ENCODE data around the gene KCNJ10.

Gene KCNJ10

DNA sequence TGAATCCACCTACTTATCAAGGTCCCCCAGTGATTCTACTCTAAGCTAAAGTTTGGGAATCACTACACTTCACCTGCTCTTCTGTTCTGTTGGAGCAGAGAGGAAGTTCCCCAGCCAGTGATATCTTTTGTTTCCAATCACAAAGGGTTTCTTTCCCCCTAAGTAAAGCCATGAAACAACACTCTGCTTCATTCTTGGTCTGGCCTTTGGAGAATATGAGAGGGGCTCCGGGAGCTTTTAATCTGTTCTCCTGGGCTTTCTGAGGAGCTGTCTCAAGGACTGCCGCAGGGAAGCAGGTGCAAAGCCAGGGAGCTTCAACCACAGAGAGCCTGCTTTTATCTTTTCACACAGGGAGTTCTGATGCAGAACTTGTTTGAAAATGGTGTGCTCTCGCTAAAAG lies 105.8 kb downstream of the KCNJ10 start:
- DNase-seq (ENCODE audit: low read depth, low spot score): no peak

DNA sequence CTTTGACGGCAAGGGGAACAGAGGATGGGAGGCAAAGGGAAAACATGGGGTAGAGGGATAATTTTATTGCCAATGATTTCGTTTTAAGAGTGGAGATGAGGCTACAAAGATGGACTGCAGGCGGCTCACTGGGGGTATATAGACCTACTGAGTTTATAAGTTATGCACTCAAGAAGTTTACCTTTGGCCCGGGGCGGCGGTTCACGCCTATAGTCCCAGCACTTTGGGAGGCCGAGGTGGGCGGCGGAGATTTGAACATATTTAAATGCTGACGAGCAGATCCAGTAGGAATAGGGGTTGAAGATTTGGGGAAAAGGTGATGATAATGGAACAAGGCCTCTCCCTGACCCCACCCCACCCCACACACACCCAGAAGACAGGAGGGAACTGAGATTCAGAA lies 107.8 kb downstream of the KCNJ10 start:
- DNase-seq (ENCODE audit: low read depth, low spot score): no peak

DNA sequence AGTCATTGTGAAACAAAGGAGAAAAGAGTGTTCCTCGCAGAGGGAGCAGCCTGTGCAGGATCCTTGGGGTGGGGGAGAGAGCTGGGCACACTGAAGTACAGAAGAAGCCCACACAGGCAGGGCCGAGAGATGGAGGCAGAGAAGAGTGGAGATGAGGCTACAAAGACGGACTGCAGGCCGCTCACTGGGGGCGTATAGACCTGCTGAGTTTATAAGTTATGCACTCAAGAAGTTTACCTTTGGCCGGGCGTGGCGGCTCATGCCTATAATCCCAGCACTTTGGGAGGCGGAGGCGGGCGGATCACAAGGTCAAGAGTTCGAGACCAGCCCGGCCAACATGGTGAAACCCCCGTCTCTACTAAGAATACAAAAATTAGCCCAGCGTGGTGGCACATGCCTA lies 108.3 kb downstream of the KCNJ10 start:
- DNase-seq (ENCODE audit: low read depth, low spot score): no peak

DNA sequence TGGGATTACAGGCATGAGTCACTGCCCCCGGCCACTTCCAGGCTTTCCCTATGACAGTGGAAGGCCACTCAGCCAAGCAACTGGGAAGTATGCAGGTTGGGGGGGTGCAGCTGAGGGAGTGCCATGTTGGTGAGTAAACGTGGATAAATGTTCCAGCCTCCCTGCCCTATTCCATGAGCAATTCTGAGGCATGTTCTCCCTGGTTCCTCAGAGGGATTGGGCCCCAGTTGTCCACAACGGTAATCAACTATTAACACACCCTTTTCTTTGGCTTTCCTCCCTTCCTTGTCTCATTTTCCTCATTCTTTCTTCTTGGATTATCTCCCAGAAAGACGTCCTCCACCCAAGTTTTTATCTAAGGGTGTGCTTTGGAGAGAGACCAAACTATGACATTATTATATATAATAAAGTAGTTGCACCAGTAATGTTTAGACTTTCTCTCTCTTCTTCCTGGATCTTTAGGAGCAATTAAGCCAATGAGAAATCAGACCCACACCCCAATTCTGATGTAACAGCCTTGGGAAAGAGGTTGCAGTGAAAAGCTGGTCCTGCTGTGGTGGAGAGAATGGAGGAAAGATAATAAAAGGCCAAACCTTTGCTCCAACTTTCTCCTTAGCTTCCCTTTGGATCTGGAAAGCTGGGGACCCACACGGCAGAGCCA lies 109.1 kb downstream of the KCNJ10 start:
- no peak for DNase-seq (ENCODE audit: low read depth, low spot score)

DNA sequence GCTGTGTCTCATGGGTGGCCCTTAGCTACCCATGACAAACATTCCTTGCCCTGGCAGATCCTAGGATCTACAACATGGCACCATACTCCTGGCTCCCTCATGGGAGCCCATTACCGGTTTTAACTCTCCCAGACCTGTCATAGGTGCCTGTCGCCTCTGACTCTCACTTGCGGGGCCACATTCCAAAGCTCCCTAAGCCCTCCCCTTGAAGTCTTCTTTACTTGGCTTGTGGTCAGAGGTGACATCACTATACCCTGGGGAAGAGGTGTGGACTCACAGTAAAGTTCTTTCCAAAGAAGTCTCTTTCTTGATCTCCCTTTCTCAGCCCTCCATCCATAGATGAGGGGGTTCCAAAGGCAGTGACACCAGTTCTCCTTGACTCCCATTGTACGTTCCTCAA lies 110.5 kb downstream of the KCNJ10 start:
- DNase-seq (ENCODE audit: low read depth, low spot score): no peak

DNA sequence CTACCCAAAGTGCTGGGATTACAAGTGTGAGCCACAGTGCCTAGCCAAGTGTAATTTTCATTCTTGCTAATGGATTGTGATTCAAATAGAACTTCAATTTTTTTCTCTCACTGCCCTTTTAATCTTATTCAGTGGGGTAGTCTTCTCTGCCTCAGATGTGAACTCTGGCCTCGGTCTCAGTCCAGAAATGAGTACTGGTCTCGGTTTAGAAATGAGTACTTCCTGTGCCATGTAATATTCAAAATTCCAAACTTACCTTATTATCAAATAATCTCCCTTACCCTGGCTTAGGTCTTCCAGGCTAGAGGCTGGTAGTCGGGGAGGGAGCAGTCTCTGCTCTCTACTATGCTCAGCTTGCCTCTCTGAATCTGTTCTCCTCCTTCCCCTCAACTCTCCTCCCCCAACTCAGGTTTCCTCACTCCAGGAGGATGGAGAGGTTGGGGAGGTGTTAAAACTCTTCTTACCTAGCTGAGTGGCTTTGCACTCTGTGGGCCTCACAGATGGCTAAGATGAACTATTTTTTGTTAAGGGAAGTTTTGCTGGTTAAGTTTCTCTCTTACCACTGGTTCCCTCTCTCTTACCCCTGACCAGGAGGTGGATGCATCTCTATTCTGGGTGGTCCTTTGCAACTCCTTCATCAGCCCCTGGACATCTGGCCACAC lies 111.1 kb downstream of the KCNJ10 start:
- DNase-seq (ENCODE audit: low read depth, low spot score): no peak

DNA sequence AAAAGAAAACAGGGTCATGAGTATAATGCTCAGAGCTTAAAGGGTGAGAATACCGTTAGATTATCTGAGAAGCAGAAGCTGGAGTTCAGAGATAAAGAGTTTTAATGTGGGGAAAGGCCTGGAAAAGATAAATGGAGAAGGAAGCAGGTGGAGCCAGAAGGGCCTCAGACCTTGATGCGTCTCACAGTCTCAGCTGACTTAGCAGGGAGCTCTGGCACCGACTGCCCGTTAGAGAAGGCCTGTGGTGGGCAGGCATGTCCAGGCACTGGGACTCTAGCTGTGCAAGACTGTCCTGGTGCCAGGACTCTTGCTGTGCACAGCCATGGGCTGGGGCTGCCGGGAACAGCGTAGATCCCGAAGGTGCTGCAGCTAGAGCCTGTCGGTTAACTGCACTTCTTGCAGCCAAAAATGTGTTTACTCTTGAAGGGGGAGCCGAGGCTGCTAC lies 112.1 kb downstream of the KCNJ10 start:
- DNase-seq (ENCODE audit: low read depth, low spot score): no peak

DNA sequence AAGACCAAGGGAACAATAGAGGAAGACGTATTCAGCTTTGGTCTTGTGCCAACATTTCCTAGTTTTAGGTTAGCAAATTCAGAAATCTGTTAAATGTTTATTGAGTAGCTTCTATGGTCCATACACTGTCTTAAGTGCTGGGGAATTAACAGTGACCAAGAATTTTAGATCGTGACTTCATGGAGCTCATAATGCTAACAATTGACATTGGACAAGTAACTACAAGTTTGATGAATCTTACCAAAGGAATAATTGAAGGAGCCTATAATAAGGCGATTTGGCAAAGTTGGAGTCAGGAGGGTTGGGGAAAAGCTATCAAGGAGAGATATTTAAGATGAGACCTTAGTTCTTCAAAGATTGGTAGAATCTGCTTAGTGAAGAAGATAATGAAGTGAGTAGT lies 114.5 kb downstream of the KCNJ10 start:
- DNase-seq (ENCODE audit: low read depth, low spot score): no peak

DNA sequence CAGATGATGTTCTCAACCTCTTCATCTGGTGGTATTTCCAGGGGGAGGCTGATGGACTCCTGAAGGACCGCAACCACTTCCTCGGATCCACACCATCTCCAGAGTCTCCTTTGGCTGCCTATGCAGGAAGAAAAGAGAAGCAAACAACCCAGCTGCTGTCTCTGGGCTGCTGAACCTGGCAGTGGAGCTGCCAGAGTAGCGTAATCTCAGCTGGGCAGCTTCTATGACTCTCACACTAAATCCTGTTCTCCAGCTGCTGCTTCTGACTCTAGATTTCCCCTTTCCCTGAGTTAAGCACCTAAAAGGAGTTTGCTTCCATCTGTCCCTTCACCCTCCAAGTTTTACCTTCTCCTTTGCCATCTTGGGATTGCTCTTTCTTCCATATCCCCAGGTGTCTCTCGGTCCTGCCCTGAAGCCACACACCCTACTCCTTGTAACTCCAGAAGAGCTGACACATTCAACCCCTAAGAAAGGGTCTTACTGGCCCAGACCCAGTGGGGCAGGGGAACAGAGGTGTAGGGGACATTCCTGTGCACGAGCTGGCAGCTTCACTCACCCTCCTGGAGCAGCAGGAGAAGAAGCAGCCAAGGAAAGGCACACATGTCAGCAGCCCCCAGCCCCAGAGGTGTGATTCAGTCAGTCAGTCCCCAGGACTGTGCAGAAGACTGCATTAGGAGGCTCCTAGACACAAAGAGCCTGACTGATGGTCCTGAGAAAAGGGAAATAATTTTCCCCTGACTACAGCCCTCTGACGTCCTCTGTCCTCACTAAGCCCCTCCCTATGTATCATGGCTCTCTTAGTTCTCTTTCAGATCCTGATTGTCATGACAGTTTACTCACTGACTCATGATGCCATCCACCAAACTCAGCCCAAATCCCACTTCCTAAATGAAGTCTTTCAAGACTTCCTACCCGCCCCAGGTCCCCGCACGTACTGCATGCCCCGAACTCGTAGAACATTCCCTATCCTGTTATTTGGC lies 116.1 kb downstream of the KCNJ10 start, which contains the start of gene SLAMF9:
Gene SLAMF9 (minus strand): TSS at position 702 of the 980 bp plus-strand sequence. CDS start 100 bp downstream, at position 602.
- no peak for DNase-seq (ENCODE audit: low read depth, low spot score)

DNA sequence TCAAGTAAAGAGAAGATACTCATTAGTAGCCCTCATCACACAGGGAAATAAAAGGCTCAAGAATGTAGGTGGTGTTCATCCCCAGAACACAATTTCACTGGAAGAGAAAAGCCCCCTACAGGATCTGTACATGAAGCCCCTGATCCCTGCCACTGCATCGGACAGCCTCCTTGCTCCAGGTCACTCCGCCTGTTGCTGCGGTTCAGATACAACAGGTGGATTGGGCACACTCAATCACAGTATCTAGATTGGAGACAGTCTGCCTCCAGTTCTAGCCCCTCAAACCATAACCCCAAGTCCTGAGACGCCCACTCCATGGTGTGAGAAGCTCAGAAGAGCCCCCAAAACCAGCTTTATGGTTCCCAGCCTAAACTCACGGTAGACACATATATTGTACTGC lies 117.0 kb downstream of the KCNJ10 start:
- no peak for DNase-seq (ENCODE audit: low read depth, low spot score)

DNA sequence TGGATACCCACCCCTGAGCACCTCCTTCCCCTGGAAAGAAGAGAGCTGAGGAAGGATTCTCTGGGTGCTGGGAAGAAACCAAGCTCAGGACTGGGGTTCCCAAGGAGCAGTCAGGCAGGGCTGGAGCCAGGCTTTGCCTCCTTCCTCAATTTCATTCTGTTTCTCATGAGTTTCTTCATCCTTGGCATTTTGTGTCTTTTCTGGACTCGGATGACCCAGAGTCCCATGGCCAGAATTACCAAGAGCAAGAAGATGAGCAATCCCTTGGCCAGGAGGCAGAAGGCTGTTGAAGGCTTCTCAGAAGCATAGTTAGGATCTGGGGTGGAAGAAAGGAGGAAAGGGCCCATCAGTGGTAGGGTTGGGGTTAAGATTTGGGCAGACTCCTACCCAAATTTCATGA lies 118.4 kb downstream of the KCNJ10 start:
- DNase-seq (ENCODE audit: low read depth, low spot score): no peak

DNA sequence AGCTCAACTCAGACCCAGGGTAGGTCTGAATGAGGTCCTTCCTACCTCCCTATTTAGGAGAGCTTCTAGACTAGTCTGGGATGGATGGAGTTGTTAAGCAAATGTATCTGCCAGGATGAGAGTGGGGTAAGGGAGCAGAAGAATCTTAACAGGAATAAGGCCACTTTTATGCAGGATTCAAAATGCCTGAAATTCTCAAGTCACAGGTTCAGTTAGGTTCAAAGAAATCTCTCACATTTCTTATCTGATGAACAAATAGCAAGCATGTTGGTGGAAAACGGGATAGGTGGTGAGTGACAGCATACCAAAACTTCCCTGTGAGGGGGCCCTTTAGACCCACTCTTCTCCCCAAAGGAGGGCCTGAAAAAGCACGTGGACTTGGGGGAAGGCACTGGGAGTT lies 118.9 kb downstream of the KCNJ10 start:
- DNase-seq (ENCODE audit: low read depth, low spot score): no peak

DNA sequence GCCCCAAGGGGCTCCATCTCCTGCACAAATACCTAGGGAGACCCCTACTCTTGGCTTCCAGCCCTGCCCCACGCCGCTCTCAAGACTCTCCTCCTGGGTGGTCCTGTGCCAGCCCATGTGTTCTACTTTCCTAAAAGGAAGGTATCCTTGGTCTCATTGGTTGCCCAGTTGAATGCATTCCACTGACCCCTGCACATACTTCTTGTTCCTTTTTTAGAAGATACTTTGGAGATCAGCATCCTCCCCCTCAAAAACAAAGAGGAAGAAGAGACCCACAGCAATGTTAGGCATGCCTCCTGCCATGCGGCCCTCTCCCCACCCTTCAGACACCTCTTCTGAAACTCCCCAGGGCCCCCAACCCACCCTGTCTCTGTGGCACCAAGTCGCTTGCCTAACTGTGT lies 120.0 kb downstream of the KCNJ10 start:
- DNase-seq (ENCODE audit: low read depth, low spot score): no peak

DNA sequence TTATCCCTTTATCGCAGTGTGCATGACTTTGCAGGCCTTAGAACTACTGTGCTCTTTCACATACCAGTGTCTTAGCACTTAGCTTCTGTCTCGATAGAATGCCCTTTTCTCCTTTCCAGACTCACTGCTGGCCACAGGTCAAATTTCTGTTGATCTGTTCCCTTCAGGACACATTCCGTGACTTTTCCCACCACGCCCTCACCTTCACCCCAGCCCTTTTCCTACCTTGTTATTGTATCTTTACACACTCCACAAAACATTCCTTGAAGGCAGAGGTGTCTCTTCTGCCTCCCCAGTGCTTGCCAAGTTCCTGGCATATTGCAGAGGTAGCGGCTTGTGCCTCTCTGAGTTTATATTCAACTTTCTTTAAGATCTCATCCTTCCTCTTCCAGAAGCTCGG lies 120.8 kb downstream of the KCNJ10 start:
- no peak for DNase-seq (ENCODE audit: low read depth, low spot score)

Data from smooth muscle cell of the brain vasculature (primary cell).